Aorta (tissue), 5 donors: ENCODE results near the gene RSPRY1. TPM values are rescaled to one million over a fixed set of nuclear protein-coding genes. Genes with fewer than 3 reads are reported as not detected.

Source experiments
- ATAC-seq: fragments of 200-7000 bp; cut with Tn5 transposase; one replicate; pipeline ENCODE4 v1.9.1; 2022; ENCODE audit warnings: moderate library complexity; ENCODE audit not compliant: low FRiP score
- DNase-seq, 2 donors: peaks; one replicate each; pipeline ENCODE4 v3.0.0-alpha.2; 2020
- H3K27ac ChIP-seq, 2 donors: one replicate each; pipeline ENCODE4 v1.5.1; 2013; ENCODE audit warnings: low read length in 2 of 2, mild to moderate bottlenecking in 2 of 2, moderate library complexity in 2 of 2, control low read depth in 1 of 2, inconsistent platforms in 1 of 2, low read depth in 1 of 2
- H3K27me3 ChIP-seq, 2 donors: one replicate each; pipeline ENCODE4 v1.6.1; 2013; ENCODE audit warnings: control low read depth in 1 of 2, low read length in 1 of 2, mild to moderate bottlenecking in 1 of 2, moderate library complexity in 1 of 2; ENCODE audit not compliant: insufficient read depth in 2 of 2, control insufficient read depth in 1 of 2
- H3K36me3 ChIP-seq, 2 donors: one replicate each; pipeline ENCODE4 v1.6.1; 2013; ENCODE audit warnings: control low read depth in 1 of 2, low read length in 1 of 2, mild to moderate bottlenecking in 1 of 2; ENCODE audit not compliant: insufficient read depth in 2 of 2, control insufficient read depth in 1 of 2
- H3K4me1 ChIP-seq, 2 donors: one replicate each; pipeline ENCODE4 v1.6.1; 2013; ENCODE audit warnings: low read length in 2 of 2, control low read depth in 1 of 2, mild to moderate bottlenecking in 1 of 2, moderate library complexity in 1 of 2; ENCODE audit not compliant: insufficient read depth in 2 of 2, control insufficient read depth in 1 of 2
- H3K4me3 ChIP-seq, 2 donors: one replicate each; pipeline ENCODE4 v1.5.1; 2013; ENCODE audit warnings: low read length in 2 of 2, control low read depth in 1 of 2, mild to moderate bottlenecking in 1 of 2
- H3K9me3 ChIP-seq: one replicate; pipeline ENCODE4 v1.6.1; 2013; ENCODE audit warnings: mild to moderate bottlenecking, low read length; ENCODE audit not compliant: control insufficient read depth
- WGBS, 2 donors: extraction: QIAGEN DNeasy Blood & Tissue Kit; methylation state at CpG; one replicate each; pipeline ENCODE4 v1.1.7; 2013; 5-methylcytosine and 5-hydroxymethylcytosine counted together
- intact Hi-C, 2 donors: fragments of 100-400 bp; cut with DNase I; formaldehyde crosslinking; loops; one replicate each; pipeline versions ENCODE4 v1.14.2 to v1.15.0; 2022
- polyA plus RNA-seq, 2 donors: library from polyadenylated mRNA; stranded (reverse); fragments of 200-250 nt; gene quantifications; one replicate each; pipeline ENCODE4 v1.2.3, GENCODE V29; 2013
- total RNA-seq, 2 donors: library from RNA; stranded (reverse); fragmentation: NEBNext Ultra II Directional; extraction: Animal tissue kit (Norgen Biotek cat#: 25700); gene quantifications; one replicate each; pipeline ENCODE4 v1.2.1, GENCODE V29; 2021
- donor health status: healthy with polysubstance abuse.
- donor health status: Bipolar disorder and iron deficiency.
- donor health status: DM: no; HTN: no; CAD: no.
- donor health status: DM: no; HTN: no; CAD: no.
- donor health status: DM: yes; HTN: yes; CAD: no.

The RSPRY1 gene
- total and polyA plus RNA-seq, 4 donors, result 10.4 to 32.5 (median 21.8) TPM

GRCh38 chr16:57257455-57258070 lies 71.4 kb downstream of the RSPRY1 start:
- no peaks in the 10 kb centered on the region for H3K9me3 ChIP-seq
- no peaks in the 10 kb centered on the region for H3K4me1 ChIP-seq
- 81 to 84% methylated on average over 13 of the region's 13 CpGs for WGBS, 2 donors
- ATAC-seq (no peak), DNase-seq (peak in 1 of 2 donors; percentile 61)
- H3K36me3 ChIP-seq, result peaks cover 2% of the 10 kb centered on the region in 2 donors
- no peak overlapping the region for H3K27ac ChIP-seq
- intact Hi-C loops, result no loop called here
- no peak overlapping the region for H3K4me3 ChIP-seq
- no peaks in the 10 kb centered on the region for H3K27me3 ChIP-seq

- intact Hi-C loops, result no loop called here
- peaks cover 0 to 2% of the 10 kb centered on the region in 2 donors for H3K36me3 ChIP-seq
- no peak overlapping the region for H3K4me3 ChIP-seq
- H3K9me3 ChIP-seq, result no peaks in the 10 kb centered on the region
- H3K27me3 ChIP-seq, result no peaks in the 10 kb centered on the region
- H3K27ac ChIP-seq, result no peak overlapping the region
- 95 to 97% methylated on average over 18 of the region's 18 CpGs for WGBS, 2 donors
- ATAC-seq (no peak), DNase-seq (peak in 1 of 2 donors; percentile 70)
- no peaks in the 10 kb centered on the region for H3K4me1 ChIP-seq
Observed at GRCh38 chr16:57258226-57258909, 72.2 kb downstream of the RSPRY1 start.

- Histone ChIP-seq H3K27me3 (no peaks in the 10 kb centered on the region), H3K4me1 (no peaks in the 10 kb centered on the region), H3K4me3 (no peak overlapping the region), H3K36me3 (peaks cover 0 to 2% of the 10 kb centered on the region in 2 donors), H3K27ac (no peak overlapping the region), H3K9me3 (no peaks in the 10 kb centered on the region)
- peak in 1 of 2 donors; percentile 20 for DNase-seq
- WGBS, 2 donors, result 85 to 90% methylated on average over 1 of the region's 1 CpG
- intact Hi-C loops, result no loop called here
- no peak for ATAC-seq
Observed at GRCh38 chr16:57258910-57259475, 72.9 kb downstream of the RSPRY1 start.

- H3K27ac ChIP-seq, result no peak overlapping the region
- H3K9me3 ChIP-seq, result no peaks in the 10 kb centered on the region
- peak in 1 of 2 donors; percentile 59 for DNase-seq
- H3K4me3 ChIP-seq, result no peak overlapping the region
- intact Hi-C loops, result no loop called here
- no peaks in the 10 kb centered on the region for H3K27me3 ChIP-seq
- no peak for ATAC-seq
- H3K4me1 ChIP-seq, result no peaks in the 10 kb centered on the region
- no peaks in the 10 kb centered on the region for H3K36me3 ChIP-seq
- 25 to 29% methylated on average over 16 of the region's 16 CpGs for WGBS, 2 donors
Observed at GRCh38 chr16:57260294-57260929, 74.3 kb downstream of the RSPRY1 start.

GRCh38 chr16:57261806-57262205 lies 75.7 kb downstream of the RSPRY1 start:
- 93 to 95% methylated on average over 9 of the region's 9 CpGs for WGBS, 2 donors
- DNase-seq (peak in 1 of 2 donors; percentile 51), ATAC-seq (no peak)
- Histone ChIP-seq H3K27me3 (no peaks in the 10 kb centered on the region), H3K4me1 (no peaks in the 10 kb centered on the region), H3K4me3 (no peak overlapping the region), H3K27ac (no peak overlapping the region), H3K9me3 (no peaks in the 10 kb centered on the region), H3K36me3 (no peaks in the 10 kb centered on the region)
- intact Hi-C loops, result no loop called here

- no peaks in the 10 kb centered on the region for H3K27me3 ChIP-seq
- no peaks in the 10 kb centered on the region for H3K4me1 ChIP-seq
- intact Hi-C loops, result no loop called here
- no peaks in the 10 kb centered on the region for H3K9me3 ChIP-seq
- H3K36me3 ChIP-seq, result no peaks in the 10 kb centered on the region
- no peak overlapping the region for H3K27ac ChIP-seq
- ATAC-seq, result no peak
- peak in 1 of 2 donors; percentile 67 for DNase-seq
- 88 to 90% methylated on average over 17 of the region's 17 CpGs for WGBS, 2 donors
- H3K4me3 ChIP-seq, result no peak overlapping the region
Observed at GRCh38 chr16:57262841-57263540, 76.9 kb downstream of the RSPRY1 start.

- Histone ChIP-seq H3K27me3 (no peaks in the 10 kb centered on the region), H3K27ac (no peak overlapping the region), H3K4me3 (no peak overlapping the region), H3K9me3 (no peaks in the 10 kb centered on the region), H3K4me1 (no peaks in the 10 kb centered on the region), H3K36me3 (no peaks in the 10 kb centered on the region)
- intact Hi-C loops, result no loop called here
- ATAC-seq (no peak), DNase-seq (peak in 1 of 2 donors; percentile 53)
- WGBS, 2 donors, result 90 to 92% methylated on average over 18 of the region's 18 CpGs
Observed at GRCh38 chr16:57263541-57264351, 77.6 kb downstream of the RSPRY1 start.

- intact Hi-C loops, result no loop called here
- Histone ChIP-seq H3K4me3 (no peak overlapping the region), H3K27me3 (no peaks in the 10 kb centered on the region), H3K9me3 (no peaks in the 10 kb centered on the region), H3K27ac (no peak overlapping the region), H3K4me1 (no peaks in the 10 kb centered on the region), H3K36me3 (no peaks in the 10 kb centered on the region)
- ATAC-seq (no peak), DNase-seq (peak in 1 of 2 donors; percentile 25)
- 91 to 93% methylated on average over 8 of the region's 8 CpGs for WGBS, 2 donors
Observed at GRCh38 chr16:57264381-57264780, 78.3 kb downstream of the RSPRY1 start.
